H7 (cell line): ENCODE measurements around the gene CAPNS2. TPM values are rescaled to one million over a fixed set of nuclear protein-coding genes. Genes with fewer than 3 reads are reported as not detected.
A peak's percentile ranks its signal among the peaks of the same experiment; 100 is the strongest.
"Not testable (repeated sequence)": the region's sequence is repeated elsewhere in the genome, so short reads cannot be mapped to it uniquely, and the experiment has no call there.

Experiments used
- DNase-seq: peaks from one replicate; pipeline ENCODE4 v3.0.0; 2012
- H3K27me3 ChIP-seq: 2 replicates; pipeline ENCODE4 v1.6.0; 2011; ENCODE audit warnings: mild to moderate bottlenecking, low read length; ENCODE audit not compliant: control insufficient read depth, insufficient read depth
- H3K36me3 ChIP-seq: replicated peaks from 2 replicates; pipeline ENCODE4 v1.5.1; 2011; ENCODE audit warnings: low read length; ENCODE audit not compliant: control insufficient read depth, insufficient read depth
- H3K4me3 ChIP-seq: 2 replicates; pipeline ENCODE4 v1.5.1; 2011; ENCODE audit warnings: low read depth, mild to moderate bottlenecking, control low read depth, low read length, moderate library complexity; ENCODE audit not compliant: insufficient read depth
- total RNA-seq: library from RNA; depleted of rRNA; stranded (reverse); fragments of >200 nt; shearing (Covaris generic); gene quantifications from 2 replicates; pipeline ENCODE4 v1.2.3, GENCODE V29; 2014; rRNA removed

CAPNS2 gene
- total RNA-seq, 1 experiment from 2014 or later: 0.24 TPM

- no peak for DNase-seq
- Histone ChIP-seq H3K27me3 (no peaks in the 10 kb centered on the region), H3K4me3 (no peak overlapping the region), H3K36me3 (no peaks in the 10 kb centered on the region)
Measured at GRCh38 chr16:55576384-55576783, 9.9 kb downstream of the CAPNS2 start.

GRCh38 chr16:55577887-55578286 lies 11.4 kb downstream of the CAPNS2 start:
- H3K36me3 ChIP-seq: no peaks in the 10 kb centered on the region
- DNase-seq: no peak
- H3K4me3 ChIP-seq: no peak overlapping the region
- no peaks in the 10 kb centered on the region for H3K27me3 ChIP-seq

- no peaks in the 10 kb centered on the region for H3K36me3 ChIP-seq
- no peaks in the 10 kb centered on the region for H3K27me3 ChIP-seq
- peak; percentile 1 for DNase-seq
- H3K4me3 ChIP-seq: no peak overlapping the region
Measured at GRCh38 chr16:55585631-55586030, 19.1 kb downstream of the CAPNS2 start.

- no peaks in the 10 kb centered on the region for H3K36me3 ChIP-seq
- H3K27me3 ChIP-seq: no peaks in the 10 kb centered on the region
- DNase-seq: no peak
- H3K4me3 ChIP-seq: no peak overlapping the region
Measured at GRCh38 chr16:55588799-55589198, 22.3 kb downstream of the CAPNS2 start.

- no peak for DNase-seq
- Histone ChIP-seq H3K36me3 (no peaks in the 10 kb centered on the region), H3K4me3 (no peak overlapping the region), H3K27me3 (no peaks in the 10 kb centered on the region)
Measured at GRCh38 chr16:55592306-55592705, 25.8 kb downstream of the CAPNS2 start.

- Histone ChIP-seq H3K4me3 (no peak overlapping the region), H3K27me3 (no peaks in the 10 kb centered on the region), H3K36me3 (no peaks in the 10 kb centered on the region)
- no peak for DNase-seq
Measured at GRCh38 chr16:55597928-55598327, 31.4 kb downstream of the CAPNS2 start.

- Histone ChIP-seq H3K27me3 (no peaks in the 10 kb centered on the region), H3K4me3 (no peak overlapping the region), H3K36me3 (no peaks in the 10 kb centered on the region)
- no peak for DNase-seq
Measured at GRCh38 chr16:55605754-55606336, 39.4 kb downstream of the CAPNS2 start.

GRCh38 chr16:55613613-55614335 lies 47.3 kb downstream of the CAPNS2 start:
- no peaks in the 10 kb centered on the region for H3K27me3 ChIP-seq
- H3K4me3 ChIP-seq: no peak overlapping the region
- no peaks in the 10 kb centered on the region for H3K36me3 ChIP-seq
- DNase-seq: no peak

- Histone ChIP-seq H3K36me3 (no peaks in the 10 kb centered on the region), H3K27me3 (no peaks in the 10 kb centered on the region), H3K4me3 (no peak overlapping the region)
- DNase-seq: no peak
Measured at GRCh38 chr16:55615071-55615470, 48.6 kb downstream of the CAPNS2 start.

- not testable (repeated sequence) for H3K36me3 ChIP-seq, DNase-seq, H3K4me3 ChIP-seq, H3K27me3 ChIP-seq
Measured at GRCh38 chr16:55615670-55616069, 49.2 kb downstream of the CAPNS2 start.

Other genes starting within 250 kb of the CAPNS2 start
- gene IRX6, start 242.5 kb upstream of the CAPNS2 start, total RNA-seq: 0.07 TPM in 1 of 2 replicates, not detected in the other
- 33.7 and 36.7 TPM in 2 replicates for gene MMP2, start 87.5 kb upstream of the CAPNS2 start, total RNA-seq
- 5.0 and 6.1 TPM in 2 replicates for gene LPCAT2, start 57.6 kb upstream of the CAPNS2 start, total RNA-seq
- 0.18 and 0.21 TPM in 2 replicates for gene SLC6A2, start 89.3 kb downstream of the CAPNS2 start, total RNA-seq